Measurements from ENCODE around the gene UFM1.

GRCh38 chr13:38366954-38367645 lies 17.4 kb downstream of the UFM1 start:
- TF ChIP-seq SREBF2 (CRISPR knock-in tag; IDR thresholded peaks at IDR 0.05) (no peak), ZNF316 (IDR thresholded peaks at IDR 0.05) (no peak), JUND (IDR thresholded peaks at IDR 0.05; ENCODE audit: borderline replicate concordance, low read depth, low read length) (no peak), JUND (tag; IDR thresholded peaks at IDR 0.05; ENCODE audit: borderline replicate concordance, low read depth, low read length) (no peak), CHD1 (IDR thresholded peaks at IDR 0.05; ENCODE audit: low read length) (no peak), YY1 (IDR thresholded peaks at IDR 0.05; ENCODE audit: borderline replicate concordance in 1 of 3, control insufficient read depth in 1 of 3, extremely low read depth in 1 of 3, insufficient read depth in 3 of 3, insufficient read length in 1 of 3, insufficient replicate concordance in 2 of 3, low read depth in 1 of 3, low read length in 2 of 3) (no peak)
